ENCODE results near the gene TTC34. TPM values are rescaled to one million over a fixed set of nuclear protein-coding genes. Genes with fewer than 3 reads are reported as not detected.

TTC34 gene
- total and polyA plus RNA-seq, 3 donors from 2014 or later = 3.0 to 5.2 (median 4.1) TPM

GRCh38 chr1:2816786-2817185 is 15.3 kb upstream of the TTC34 start:
- Histone ChIP-seq H3K9me3 (no peaks in the 10 kb centered on the region), H3K36me3 (ENCODE audit: low read depth, missing control alignments) (no peaks in the 10 kb centered on the region), H3K27ac (no peak overlapping the region), H3K4me3 (no peak overlapping the region), H3K4me1 (no peaks in the 10 kb centered on the region), H3K27me3 (no peaks in the 10 kb centered on the region)
- TF ChIP-seq CTCF (IDR thresholded peaks at IDR 0.05) (no peak), POLR2A (IDR thresholded peaks at IDR 0.05) (no peak)
- DNase-seq = no peak
- WGBS, 2 donors = 72 to 84% methylated on average over 12 to 15 of the region's 15 CpGs
- intact Hi-C loops (cut with DNase I; ENCODE audit: low total_unique reads) = no loop called here

- no peak for DNase-seq
- H3K27ac ChIP-seq = no peak overlapping the region
- no peaks in the 10 kb centered on the region for H3K4me1 ChIP-seq
- intact Hi-C loops (cut with DNase I; ENCODE audit: low total_unique reads) = no loop called here
- WGBS, 2 donors = 57 to 60% methylated on average over 13 to 15 of the region's 15 CpGs
- H3K36me3 ChIP-seq (ENCODE audit: low read depth, missing control alignments) = no peaks in the 10 kb centered on the region
- no peak for TF ChIP-seq CTCF (IDR thresholded peaks at IDR 0.05)
- TF ChIP-seq POLR2A (IDR thresholded peaks at IDR 0.05) = no peak
- no peak overlapping the region for H3K4me3 ChIP-seq
- no peaks in the 10 kb centered on the region for H3K27me3 ChIP-seq
- H3K9me3 ChIP-seq = no peaks in the 10 kb centered on the region
Observed at GRCh38 chr1:2815551-2815950, 14.1 kb upstream of the TTC34 start.

GRCh38 chr1:2814511-2815075 is 13.1 kb upstream of the TTC34 start:
- Histone ChIP-seq H3K4me3 (no peak overlapping the region), H3K27ac (no peak overlapping the region), H3K27me3 (no peaks in the 10 kb centered on the region), H3K4me1 (no peaks in the 10 kb centered on the region), H3K36me3 (ENCODE audit: low read depth, missing control alignments) (no peaks in the 10 kb centered on the region), H3K9me3 (no peaks in the 10 kb centered on the region)
- 58 to 73% methylated on average over 20 to 23 of the region's 24 CpGs for WGBS, 2 donors
- DNase-seq = no peak
- intact Hi-C loops (cut with DNase I; ENCODE audit: low total_unique reads) = no loop called here
- TF ChIP-seq POLR2A (IDR thresholded peaks at IDR 0.05) (no peak), CTCF (IDR thresholded peaks at IDR 0.05) (no peak)

GRCh38 chr1:2812939-2813653 is 11.6 kb upstream of the TTC34 start:
- Histone ChIP-seq H3K27me3 (no peaks in the 10 kb centered on the region), H3K36me3 (ENCODE audit: low read depth, missing control alignments) (no peaks in the 10 kb centered on the region), H3K9me3 (no peaks in the 10 kb centered on the region), H3K4me1 (no peaks in the 10 kb centered on the region), H3K27ac (no peak overlapping the region), H3K4me3 (no peak overlapping the region)
- intact Hi-C loops (cut with DNase I; ENCODE audit: low total_unique reads) = no loop called here
- TF ChIP-seq POLR2A (IDR thresholded peaks at IDR 0.05) (no peak), CTCF (IDR thresholded peaks at IDR 0.05) (no peak)
- DNase-seq = no peak
- 88 to 94% methylated on average over 17 to 34 of the region's 34 CpGs for WGBS, 2 donors

GRCh38 chr1:2812136-2812535 is 10.6 kb upstream of the TTC34 start:
- Histone ChIP-seq H3K36me3 (ENCODE audit: low read depth, missing control alignments) (no peaks in the 10 kb centered on the region), H3K27ac (no peak overlapping the region), H3K9me3 (no peaks in the 10 kb centered on the region), H3K4me3 (no peak overlapping the region), H3K27me3 (no peaks in the 10 kb centered on the region), H3K4me1 (no peaks in the 10 kb centered on the region)
- intact Hi-C loops (cut with DNase I; ENCODE audit: low total_unique reads) = no loop called here
- TF ChIP-seq CTCF (IDR thresholded peaks at IDR 0.05) = no peak
- no peak for TF ChIP-seq POLR2A (IDR thresholded peaks at IDR 0.05)
- 72 to 85% methylated on average over 4 to 7 of the region's 7 CpGs for WGBS, 2 donors
- no peak for DNase-seq
